HG03565 (cell line): ENCODE results near the gene SETD1B.

Experiments
- ATAC-seq: cut with Tn5 transposase; IDR thresholded peaks from one replicate; pipeline ENCODE4 v1.9.1; 2021; ENCODE audit warnings: mild to moderate bottlenecking, moderate library complexity; ENCODE audit not compliant: unreplicated experiment

Gene SETD1B

GRCh38 chr12:121823101-121823726 lies 19.4 kb downstream of the SETD1B start:
- ATAC-seq = no peak

- no peak for ATAC-seq
These were observed 19.9 kb downstream of the SETD1B start for GRCh38 chr12:121823727-121824115.

- ATAC-seq = no peak
These were observed 21.3 kb downstream of the SETD1B start for GRCh38 chr12:121825041-121825523.

- ATAC-seq = no peak
These were observed 22.7 kb downstream of the SETD1B start for GRCh38 chr12:121826318-121827150.

GRCh38 chr12:121827351-121828099 lies 23.7 kb downstream of the SETD1B start:
- no peak for ATAC-seq

GRCh38 chr12:121828306-121828705 lies 24.5 kb downstream of the SETD1B start:
- ATAC-seq = no peak

- ATAC-seq = no peak
These were observed 25.0 kb downstream of the SETD1B start for GRCh38 chr12:121828826-121829225.

- ATAC-seq = no peak
These were observed 25.6 kb downstream of the SETD1B start for GRCh38 chr12:121829250-121829918.

GRCh38 chr12:121830134-121830533 lies 26.3 kb downstream of the SETD1B start:
- no peak for ATAC-seq

GRCh38 chr12:121830588-121831265 lies 26.9 kb downstream of the SETD1B start:
- no peak for ATAC-seq

- no peak for ATAC-seq
These were observed 27.9 kb downstream of the SETD1B start for GRCh38 chr12:121831571-121832245.

- ATAC-seq = no peak
These were observed 33.9 kb downstream of the SETD1B start for GRCh38 chr12:121837680-121838079.

- ATAC-seq = no peak
These were observed 34.3 kb downstream of the SETD1B start for GRCh38 chr12:121838126-121838525.

- ATAC-seq = peak; percentile 82
These were observed 35.5 kb downstream of the SETD1B start for GRCh38 chr12:121839106-121839992.

- no peak for ATAC-seq
These were observed 36.4 kb downstream of the SETD1B start for GRCh38 chr12:121839993-121840761.

- ATAC-seq = no peak
These were observed 39.6 kb downstream of the SETD1B start for GRCh38 chr12:121843236-121843982.

GRCh38 chr12:121845701-121846100 lies 41.9 kb downstream of the SETD1B start:
- ATAC-seq = no peak
